ENCODE data around the gene LIFR. TPM values are rescaled to one million over a fixed set of nuclear protein-coding genes. Genes with fewer than 3 reads are reported as not detected.
A peak's percentile ranks its signal among the peaks of the same experiment; 100 is the strongest.

Gene LIFR
- total RNA-seq, 1 donor from 2014 or later: 16.2 TPM

DNA sequence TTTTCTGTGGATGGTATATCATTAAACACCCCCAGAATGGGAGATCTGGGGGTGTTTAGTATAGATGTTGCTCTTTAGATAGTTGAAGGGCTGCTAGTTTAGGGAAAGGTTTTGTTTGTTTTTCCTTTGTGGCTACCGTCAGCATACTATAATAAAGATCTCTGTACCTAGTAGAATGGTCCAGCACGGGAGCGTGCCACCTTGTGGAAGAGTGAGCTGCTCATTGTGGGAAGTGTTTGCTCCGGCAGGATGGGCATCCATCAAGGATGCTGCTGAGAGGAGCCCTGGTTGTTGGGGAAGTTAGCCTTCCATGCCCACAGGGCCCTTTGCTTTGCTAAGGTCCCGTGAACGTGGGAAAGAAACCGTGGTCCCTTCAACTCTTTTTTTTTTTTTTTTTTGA, 113.1 kb downstream of the LIFR start:
- DNase-seq (ENCODE audit: low read depth): no peak

DNA sequence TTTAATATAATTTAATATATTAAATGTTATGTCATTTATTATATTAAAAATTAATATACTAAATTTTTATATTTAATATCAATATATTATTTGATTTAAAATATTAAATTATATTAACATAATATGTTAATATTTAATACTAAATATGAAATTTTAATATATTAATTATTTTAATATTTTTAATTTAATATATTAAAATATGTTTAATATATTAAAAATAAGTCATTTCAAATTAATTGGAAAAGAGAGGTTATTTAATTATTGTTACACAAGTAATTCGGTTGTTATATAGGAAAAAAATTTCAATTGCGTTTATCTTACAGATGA, 114.2 kb downstream of the LIFR start:
- no peak for DNase-seq (ENCODE audit: low read depth)

DNA sequence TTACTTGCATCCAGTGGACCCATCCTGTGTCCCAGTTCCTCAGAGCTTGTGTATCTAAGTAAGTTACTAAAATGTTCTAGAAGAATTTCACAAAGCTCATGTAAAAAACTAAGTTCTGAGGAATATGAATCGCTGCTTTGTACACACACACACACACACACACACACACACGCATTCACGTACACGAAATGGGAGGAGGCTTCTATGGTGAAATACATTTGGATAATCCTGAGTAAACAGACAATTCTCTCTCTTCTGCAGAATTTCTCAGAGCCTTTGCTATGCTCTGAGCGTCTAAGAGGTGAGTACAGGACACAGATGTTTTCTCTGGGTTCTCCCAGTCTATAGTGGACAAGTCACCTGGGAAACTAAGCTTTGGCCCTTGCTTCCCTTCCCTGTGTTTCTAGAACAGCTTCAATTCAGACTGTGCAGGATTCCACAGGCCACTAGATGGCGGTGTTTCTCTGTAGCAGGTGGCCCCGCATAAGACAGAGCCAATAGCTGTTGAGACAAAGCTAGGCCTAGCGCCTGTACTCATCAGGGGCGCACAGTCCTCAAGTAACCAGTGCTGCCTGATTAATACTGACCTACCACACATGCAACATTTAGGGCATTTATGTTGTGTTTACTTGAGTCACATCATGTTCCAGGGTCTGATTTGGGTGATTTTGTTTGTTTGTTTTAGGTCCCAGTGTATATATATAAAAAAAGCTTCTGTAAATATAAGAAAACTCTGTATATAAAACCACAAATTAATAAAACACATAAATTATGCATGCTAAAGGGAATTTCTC, 114.8 kb downstream of the LIFR start:
- DNase-seq (ENCODE audit: low read depth): peak; percentile 93

DNA sequence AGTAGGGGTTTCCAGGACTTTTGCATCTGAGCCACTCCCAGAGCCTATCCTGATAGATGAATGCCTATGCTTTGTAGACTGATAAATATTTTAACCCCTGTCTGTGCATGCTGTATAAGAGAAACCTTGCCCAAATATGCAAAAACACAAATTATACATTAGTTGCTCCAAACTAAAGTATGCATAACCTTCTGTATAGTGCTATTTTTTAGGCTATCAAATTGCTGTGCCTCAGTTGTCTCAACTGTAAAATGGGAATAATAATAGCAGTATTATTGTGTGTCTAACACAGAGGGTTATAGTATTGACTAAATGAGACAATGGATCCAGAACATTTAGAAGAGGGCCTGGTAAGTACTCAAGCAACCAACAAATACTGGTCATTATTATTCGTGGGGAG, 117.7 kb downstream of the LIFR start:
- no peak for DNase-seq (ENCODE audit: low read depth)

DNA sequence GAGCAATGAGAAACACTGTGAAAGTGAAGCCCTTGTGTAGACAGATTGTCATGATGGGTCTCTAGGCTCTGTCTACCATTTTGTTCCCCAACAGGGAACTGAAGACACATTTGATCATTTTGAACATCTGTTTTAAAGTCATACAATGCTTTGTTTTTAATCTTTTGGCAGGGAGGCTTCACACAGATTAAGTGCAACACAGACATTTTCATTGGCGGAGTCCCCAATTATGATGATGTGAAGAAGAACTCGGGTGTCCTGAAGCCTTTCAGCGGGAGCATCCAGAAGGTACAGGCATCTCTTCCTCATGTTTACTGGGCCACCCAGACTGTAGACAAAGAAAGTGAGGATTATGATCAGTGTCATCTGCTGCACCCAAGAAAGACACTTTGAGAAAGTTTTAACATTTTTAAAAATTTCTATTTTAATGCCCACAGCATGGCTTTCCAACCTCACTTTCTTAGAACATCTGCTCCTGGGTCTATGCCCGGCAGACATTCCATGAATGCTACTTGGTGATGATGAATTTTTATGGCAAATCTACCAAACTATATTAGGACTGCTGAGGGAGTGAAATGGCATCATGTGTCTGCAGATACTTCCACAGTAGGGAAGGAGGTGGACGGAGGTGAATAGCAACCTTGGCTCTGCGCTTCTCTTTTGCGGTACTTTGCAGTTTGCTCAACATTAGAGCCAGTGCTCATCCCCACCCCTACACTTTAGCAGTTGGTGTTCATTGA, 121.3 kb downstream of the LIFR start:
- DNase-seq (ENCODE audit: low read depth): peak; percentile 81

DNA sequence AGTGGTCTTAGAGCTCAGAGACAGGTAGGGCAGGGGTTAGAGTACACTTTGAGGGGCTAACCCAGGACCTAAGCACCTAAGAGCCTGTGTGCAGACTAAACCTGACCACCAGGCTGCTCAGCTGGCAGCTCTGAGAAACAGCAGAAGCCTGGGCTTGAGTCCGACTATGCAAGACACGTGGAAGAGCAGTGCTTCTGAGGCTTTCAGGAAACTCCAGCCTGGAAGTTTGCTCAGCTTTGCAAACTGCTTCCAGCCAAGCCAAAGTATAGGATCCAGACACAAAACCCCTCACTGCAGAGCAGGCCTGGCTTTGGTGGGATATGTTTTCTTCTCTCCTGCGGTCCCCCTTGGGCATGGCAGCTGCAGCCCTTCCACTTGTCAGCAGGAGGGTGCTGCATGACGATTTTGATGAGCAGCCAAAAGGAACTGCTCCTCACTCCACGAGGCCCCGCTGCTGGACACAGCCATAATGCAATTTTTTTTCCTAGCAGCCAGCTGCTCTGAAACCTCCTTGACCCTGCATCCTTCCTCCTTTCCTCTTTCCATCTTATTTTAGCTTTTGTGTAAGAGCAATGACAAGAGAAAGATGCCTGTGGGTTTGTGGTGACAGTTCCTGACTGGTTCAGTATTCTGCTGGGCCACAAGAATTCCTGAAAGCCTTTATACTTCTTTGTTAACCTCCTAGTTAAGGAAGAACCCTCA, 123.1 kb downstream of the LIFR start:
- DNase-seq (ENCODE audit: low read depth): peak; percentile 99

DNA sequence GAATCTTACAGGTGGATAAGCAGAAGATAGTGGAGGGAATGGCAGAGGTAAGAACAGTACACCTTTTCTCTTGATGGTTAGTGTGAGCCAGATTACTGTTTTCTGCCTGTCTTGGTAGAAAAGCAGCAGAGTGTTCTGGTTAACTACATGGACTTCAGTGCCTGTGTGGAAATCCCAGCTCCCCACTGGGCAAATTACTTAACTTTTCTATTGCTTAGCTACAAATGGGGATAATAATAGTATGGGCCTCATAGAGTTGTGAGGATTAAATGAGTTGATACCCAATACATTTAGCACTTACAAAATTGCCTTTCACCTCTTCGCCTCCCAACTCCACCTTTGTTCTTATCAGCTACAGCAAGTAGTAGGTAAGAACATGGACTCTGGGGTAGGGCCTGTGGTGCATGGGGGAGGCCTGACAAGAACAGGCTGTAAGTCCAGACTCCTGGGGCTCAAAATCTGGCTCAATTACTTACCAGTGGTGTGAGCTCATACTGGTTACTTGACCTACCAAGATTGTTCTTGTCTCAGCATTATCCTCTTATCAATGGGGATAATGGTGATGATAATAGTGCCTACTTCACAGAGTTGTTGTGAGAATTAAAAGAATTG, 125.1 kb downstream of the LIFR start:
- DNase-seq (ENCODE audit: low read depth): no peak

DNA sequence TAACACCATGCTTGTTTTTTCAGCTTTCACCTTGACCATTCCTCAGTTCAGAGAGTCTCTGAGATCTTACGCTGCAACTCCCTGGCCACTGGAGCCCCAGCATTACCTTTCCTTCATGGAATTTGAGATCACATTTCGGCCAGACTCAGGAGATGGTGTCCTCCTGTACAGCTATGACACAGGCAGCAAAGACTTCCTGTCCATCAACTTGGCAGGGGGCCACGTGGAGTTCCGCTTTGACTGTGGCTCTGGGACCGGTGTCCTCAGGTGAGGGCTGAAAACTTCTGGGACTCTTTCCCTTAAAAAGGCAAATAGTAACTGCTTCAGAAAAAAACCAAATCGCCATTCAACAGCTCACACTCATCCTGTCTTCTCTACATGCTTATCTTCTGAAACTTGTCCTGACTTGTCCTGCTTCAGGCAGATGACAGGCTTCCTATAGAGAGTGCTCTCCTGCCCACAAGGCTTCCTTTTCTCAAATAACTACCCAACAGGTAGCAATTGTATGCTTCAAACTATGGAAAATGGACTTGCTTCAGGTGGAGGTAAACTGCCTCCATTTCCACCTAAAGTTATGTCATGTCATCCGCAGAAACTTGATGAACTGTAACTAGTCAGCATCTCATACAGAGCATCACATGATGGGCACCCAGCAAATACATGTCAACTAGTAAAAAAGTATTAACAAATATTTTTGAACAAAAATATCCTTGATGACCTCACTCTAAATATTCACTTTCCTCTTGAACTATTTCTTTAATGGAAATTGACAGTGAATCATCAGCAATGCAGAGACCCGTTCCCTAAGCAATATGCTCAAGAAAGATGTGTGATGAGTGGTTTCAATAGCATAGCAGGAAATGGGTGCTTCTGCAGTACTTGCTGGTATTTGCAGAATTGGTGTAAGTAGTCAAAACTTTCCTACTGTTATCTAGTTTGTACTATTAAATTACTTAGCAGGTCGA, 129.2 kb downstream of the LIFR start:
- DNase-seq (ENCODE audit: low read depth): no peak

DNA sequence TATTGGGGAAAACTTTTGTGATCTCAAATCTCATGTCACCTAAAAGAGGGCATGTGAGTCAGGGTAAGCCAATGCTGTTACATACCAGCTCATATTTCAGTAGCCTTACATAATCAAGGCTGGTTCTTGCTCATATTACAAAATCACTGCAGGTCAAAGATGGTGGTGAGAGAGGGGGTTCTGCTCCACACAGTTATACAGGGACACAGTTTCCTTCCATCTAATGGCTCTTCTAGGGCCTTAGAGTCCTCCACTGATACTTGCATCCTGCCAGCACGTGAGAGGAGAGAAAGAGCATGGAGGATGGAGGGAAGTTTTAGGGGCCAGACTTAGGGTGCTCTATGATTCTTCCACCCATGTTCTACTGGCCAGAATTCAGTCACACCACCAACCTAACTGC, 130.0 kb downstream of the LIFR start:
- DNase-seq (ENCODE audit: low read depth): peak; percentile 78

Small RNA genes lying within 50 kb of the gene (microRNA-seq; reads per million reads assigned to microRNA genes)
- not detected for gene MIR3650
